Lower leg skin (tissue), 4 donors: ENCODE measurements around the gene IRGQ. TPM values are rescaled to one million over a fixed set of nuclear protein-coding genes. Genes with fewer than 3 reads are reported as not detected.

Experiments used
- DNase-seq, 2 donors: peaks; one replicate each; pipeline ENCODE4 v3.0.0-alpha.2; 2019; ENCODE audit warnings: low spot score in 2 of 2
- H3K4me3 ChIP-seq: fragments of 200-600 bp; sonication (generic); 2 replicates; pipeline ENCODE4 v1.5.1; 2017; ENCODE audit warnings: mild to moderate bottlenecking, low read depth; ENCODE audit not compliant: poor library complexity, severe bottlenecking
- POLR2A ChIP-seq, 2 donors: fragments of 450-650 bp; IDR thresholded peaks; one replicate each; pipeline ENCODE4 v1.6.1; 2016 to 2017; ENCODE audit warnings: antibody characterized with exemption in 2 of 2, mild to moderate bottlenecking in 1 of 2, moderate library complexity in 1 of 2
- WGBS, 2 donors: methylation state at CpG; one replicate each; pipeline ENCODE4 v1.1.5; 2018; 5-methylcytosine and 5-hydroxymethylcytosine counted together
- intact Hi-C: fragments of 100-400 bp; cut with DNase I; formaldehyde crosslinking; loops from one replicate; pipeline ENCODE4 v1.15.0; 2023; ENCODE audit warnings: low total_unique reads
- total RNA-seq, 4 donors: library from RNA; depleted of rRNA; stranded (reverse); fragments of >200 nt; gene quantifications; one replicate each; pipeline ENCODE4 v1.1.0, GENCODE V29; 2016
- TF ChIP-seq, protein P1 (sequence below), 3 donors: fragments of 450-650 bp; IDR thresholded peaks; one replicate each; pipeline ENCODE4 v1.5.1; 2016; ENCODE audit warnings: antibody characterized with exemption in 3 of 3, mild to moderate bottlenecking in 3 of 3, moderate library complexity in 2 of 3

IRGQ gene
- total RNA-seq, 4 donors from 2014 or later: 17.4 to 38.9 (median 21.7) TPM

DNA sequence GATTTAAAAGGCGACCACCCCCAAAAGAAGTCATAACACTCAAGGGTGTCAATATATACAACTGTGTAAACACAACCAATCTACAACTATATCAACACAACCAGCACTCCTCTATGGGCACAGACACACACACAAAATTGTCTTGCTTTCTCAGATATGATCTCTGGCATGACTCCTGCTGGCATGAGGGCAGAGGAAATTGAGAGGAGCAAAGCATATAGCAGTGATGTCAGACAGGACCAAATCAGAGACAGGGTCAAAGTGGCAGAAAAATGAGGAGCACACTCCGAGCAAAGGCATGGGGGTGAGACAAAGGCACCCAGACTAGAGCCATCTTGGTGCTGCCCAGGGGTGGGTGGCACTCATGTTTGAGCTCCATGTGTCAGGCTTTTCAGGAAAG, 9.6 kb downstream of the IRGQ start:
- intact Hi-C loops: no loop called here
- 55 to 66% methylated on average over 2 of the region's 2 CpGs for WGBS, 2 donors
- no peak overlapping the region for H3K4me3 ChIP-seq
- TF ChIP-seq POLR2A (IDR thresholded peaks at IDR 0.05): no peak
- TF ChIP-seq, protein P1, sequence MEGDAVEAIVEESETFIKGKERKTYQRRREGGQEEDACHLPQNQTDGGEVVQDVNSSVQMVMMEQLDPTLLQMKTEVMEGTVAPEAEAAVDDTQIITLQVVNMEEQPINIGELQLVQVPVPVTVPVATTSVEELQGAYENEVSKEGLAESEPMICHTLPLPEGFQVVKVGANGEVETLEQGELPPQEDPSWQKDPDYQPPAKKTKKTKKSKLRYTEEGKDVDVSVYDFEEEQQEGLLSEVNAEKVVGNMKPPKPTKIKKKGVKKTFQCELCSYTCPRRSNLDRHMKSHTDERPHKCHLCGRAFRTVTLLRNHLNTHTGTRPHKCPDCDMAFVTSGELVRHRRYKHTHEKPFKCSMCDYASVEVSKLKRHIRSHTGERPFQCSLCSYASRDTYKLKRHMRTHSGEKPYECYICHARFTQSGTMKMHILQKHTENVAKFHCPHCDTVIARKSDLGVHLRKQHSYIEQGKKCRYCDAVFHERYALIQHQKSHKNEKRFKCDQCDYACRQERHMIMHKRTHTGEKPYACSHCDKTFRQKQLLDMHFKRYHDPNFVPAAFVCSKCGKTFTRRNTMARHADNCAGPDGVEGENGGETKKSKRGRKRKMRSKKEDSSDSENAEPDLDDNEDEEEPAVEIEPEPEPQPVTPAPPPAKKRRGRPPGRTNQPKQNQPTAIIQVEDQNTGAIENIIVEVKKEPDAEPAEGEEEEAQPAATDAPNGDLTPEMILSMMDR (IDR thresholded peaks at IDR 0.05): no peak
- DNase-seq: no peak

GRCh38 chr19:43584484-43584883, 11.4 kb downstream of the IRGQ start:
- intact Hi-C loops: no loop called here
- H3K4me3 ChIP-seq: no peak overlapping the region
- no peak for TF ChIP-seq POLR2A (IDR thresholded peaks at IDR 0.05)
- TF ChIP-seq, protein P1 (IDR thresholded peaks at IDR 0.05): no peak
- 94 to 100% methylated on average over 1 of the region's 1 CpG for WGBS, 2 donors
- DNase-seq: no peak

GRCh38 chr19:43582495-43582894, 13.4 kb downstream of the IRGQ start:
- 96 to 97% methylated on average over 2 of the region's 2 CpGs for WGBS, 2 donors

GRCh38 chr19:43581467-43581866, 14.5 kb downstream of the IRGQ start:
- 70 to 80% methylated on average over 7 of the region's 7 CpGs for WGBS, 2 donors
- intact Hi-C loops: no loop called here
- no peak for TF ChIP-seq POLR2A (IDR thresholded peaks at IDR 0.05)
- TF ChIP-seq, protein P1 (IDR thresholded peaks at IDR 0.05): no peak
- no peak overlapping the region for H3K4me3 ChIP-seq
- no peak for DNase-seq

More at GRCh38 chr19:43582495-43582894, 13.4 kb downstream of the IRGQ start:
- DNase-seq: no peak
- no peak overlapping the region for H3K4me3 ChIP-seq
- TF ChIP-seq, protein P1 (IDR thresholded peaks at IDR 0.05): no peak
- TF ChIP-seq POLR2A (IDR thresholded peaks at IDR 0.05): no peak
- intact Hi-C loops: no loop called here

GRCh38 chr19:43578787-43579186, 17.1 kb downstream of the IRGQ start:
- 83% methylated on average over 3 of the region's 3 CpGs for WGBS, 2 donors
- intact Hi-C loops: no loop called here
- TF ChIP-seq, protein P1 (IDR thresholded peaks at IDR 0.05): no peak
- no peak for TF ChIP-seq POLR2A (IDR thresholded peaks at IDR 0.05)
- no peak for DNase-seq
- H3K4me3 ChIP-seq: no peak overlapping the region
